Cardiac muscle cell (in vitro differentiated cells and primary cell): ENCODE results near the gene CR2. TPM values are rescaled to one million over a fixed set of nuclear protein-coding genes. Genes with fewer than 3 reads are reported as not detected.

Experiments used
- DNase-seq, 2 donors: peaks; one replicate each; pipeline versions ENCODE4 v3.0.0 to v3.0.0-alpha.2; 2010 to 2017; ENCODE audit warnings: low read depth in 1 of 2, low spot score in 1 of 2
- H3K27ac ChIP-seq: fragments of 200-600 bp; sonication (generic); 2 replicates; pipeline ENCODE4 v1.5.1; 2016
- H3K27me3 ChIP-seq: fragments of 200-600 bp; sonication (generic); 2 replicates; pipeline ENCODE4 v1.6.0; 2016; ENCODE audit warnings: control low read depth
- H3K36me3 ChIP-seq: fragments of 200-600 bp; sonication (generic); 2 replicates; pipeline ENCODE4 v1.5.1; 2016; ENCODE audit warnings: control low read depth
- H3K4me1 ChIP-seq: fragments of 200-600 bp; sonication (generic); 2 replicates; pipeline ENCODE4 v1.8.1; 2017; ENCODE audit warnings: low read depth, mild to moderate bottlenecking, mixed run types
- H3K4me3 ChIP-seq: fragments of 200-600 bp; sonication (generic); 2 replicates; pipeline ENCODE4 v1.5.1; 2016; ENCODE audit warnings: mild to moderate bottlenecking
- H3K9me3 ChIP-seq: fragments of 200-600 bp; sonication (generic); 2 replicates; pipeline ENCODE4 v1.5.1; 2017; ENCODE audit warnings: low read depth, mild to moderate bottlenecking, control low read depth
- CTCF ChIP-seq: IDR thresholded peaks from 2 replicates; pipeline ENCODE4 v1.5.1; 2012; ENCODE audit warnings: low read depth, mild to moderate bottlenecking, low read length
- polyA plus RNA-seq: library from polyadenylated mRNA; unstranded; fragments of >200 nt; fragmentation: Nextera tagmentation; extraction: Ambion mirVana; gene quantifications from 2 replicates; pipeline ENCODE4 v1.2.1, GENCODE V29; 2016
- total RNA-seq: library from RNA; depleted of rRNA; stranded (reverse); fragments of >200 nt; gene quantifications from 2 replicates; pipeline ENCODE4 v1.2.3, GENCODE V29; 2016

Gene CR2
- total and polyA plus RNA-seq, 2 experiments from 2014 or later, result not detected

DNA sequence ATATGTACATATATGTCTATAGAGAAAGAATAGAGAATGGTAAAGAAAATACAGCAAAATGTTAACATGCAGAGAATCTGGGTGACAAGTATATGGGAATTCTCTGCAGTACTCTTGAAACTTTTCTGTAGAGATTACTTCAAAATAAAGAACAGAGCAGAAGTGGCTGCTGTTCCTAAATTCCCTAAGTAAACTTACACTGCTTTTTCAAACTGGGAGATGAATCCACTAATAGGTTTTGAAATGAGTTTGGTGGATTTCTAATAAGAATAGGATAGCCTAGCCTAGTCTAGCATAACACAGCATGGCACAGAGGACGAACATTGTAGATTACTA is 450 bp upstream of the CR2 start:
- Histone ChIP-seq H3K4me1 (no peaks in the 10 kb centered on the region), H3K36me3 (no peaks in the 10 kb centered on the region), H3K27ac (no peak overlapping the region), H3K9me3 (no peaks in the 10 kb centered on the region), H3K27me3 (peaks cover 98% of the 10 kb centered on the region), H3K4me3 (no peak overlapping the region)
- DNase-seq, result no peak
- TF ChIP-seq CTCF, result no peak

DNA sequence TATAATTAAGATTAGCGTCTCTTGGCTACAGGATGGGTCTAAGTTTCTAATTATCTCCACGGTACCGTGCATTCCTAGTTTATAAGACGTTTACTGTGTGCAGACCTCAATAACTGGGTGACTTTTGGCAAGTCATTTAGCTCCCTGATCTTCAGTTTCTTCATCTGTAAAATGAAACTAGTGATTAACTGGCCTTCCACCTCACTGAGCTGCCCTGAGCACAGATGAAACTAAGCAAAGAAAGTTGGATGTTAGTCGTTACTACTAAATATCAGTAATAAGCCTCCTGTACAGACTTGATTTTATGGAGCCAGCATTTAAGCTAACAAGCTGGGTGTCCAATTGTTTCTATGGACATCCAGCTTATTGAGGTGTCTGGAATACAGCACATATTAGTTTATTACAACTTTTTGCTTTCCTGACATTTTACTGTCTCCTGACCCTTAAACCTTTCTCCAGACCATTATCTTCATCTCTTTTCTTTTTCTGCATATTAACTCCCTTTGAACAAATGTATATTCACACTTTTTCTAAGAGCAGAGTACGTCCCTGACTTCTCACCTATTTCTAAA is 1.1 kb downstream of the CR2 start:
- H3K4me1 ChIP-seq, result no peaks in the 10 kb centered on the region
- peaks cover 88% of the 10 kb centered on the region for H3K27me3 ChIP-seq
- peak overlapping the region; percentile 31 for H3K4me3 ChIP-seq
- H3K27ac ChIP-seq, result no peak overlapping the region
- no peaks in the 10 kb centered on the region for H3K9me3 ChIP-seq
- no peak for TF ChIP-seq CTCF
- H3K36me3 ChIP-seq, result no peaks in the 10 kb centered on the region
- DNase-seq, result no peak

DNA sequence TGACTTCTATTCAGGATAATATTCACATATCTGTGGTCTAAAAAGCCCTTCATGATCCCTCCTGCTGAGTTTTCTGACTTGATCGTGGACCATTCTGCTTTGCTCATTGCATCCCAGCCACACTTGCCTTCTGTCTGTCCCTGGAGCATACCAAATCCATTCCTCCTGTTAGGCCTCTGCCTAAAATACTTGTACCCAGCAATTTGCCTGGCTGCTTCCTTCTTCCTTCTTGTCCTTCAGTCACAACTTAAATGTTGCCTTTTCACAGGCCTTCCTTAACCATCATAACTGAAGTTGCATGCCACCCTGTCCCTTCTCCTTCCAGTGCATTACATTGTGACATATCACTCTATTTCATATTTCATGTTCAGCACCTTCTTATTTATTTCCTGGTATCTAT is 4.3 kb downstream of the CR2 start:
- no peak overlapping the region for H3K27ac ChIP-seq
- H3K27me3 ChIP-seq, result peaks cover 65% of the 10 kb centered on the region
- no peak for DNase-seq
- no peak overlapping the region for H3K4me3 ChIP-seq
- no peak for TF ChIP-seq CTCF
- no peaks in the 10 kb centered on the region for H3K36me3 ChIP-seq
- no peaks in the 10 kb centered on the region for H3K4me1 ChIP-seq
- no peaks in the 10 kb centered on the region for H3K9me3 ChIP-seq

- Histone ChIP-seq H3K4me1 (no peaks in the 10 kb centered on the region), H3K27me3 (peaks cover 64% of the 10 kb centered on the region), H3K4me3 (no peak overlapping the region), H3K27ac (no peak overlapping the region), H3K36me3 (no peaks in the 10 kb centered on the region), H3K9me3 (no peaks in the 10 kb centered on the region)
- DNase-seq, result no peak
- TF ChIP-seq CTCF, result no peak
Observed at GRCh38 chr1:207459008-207459407, 4.9 kb downstream of the CR2 start.

DNA sequence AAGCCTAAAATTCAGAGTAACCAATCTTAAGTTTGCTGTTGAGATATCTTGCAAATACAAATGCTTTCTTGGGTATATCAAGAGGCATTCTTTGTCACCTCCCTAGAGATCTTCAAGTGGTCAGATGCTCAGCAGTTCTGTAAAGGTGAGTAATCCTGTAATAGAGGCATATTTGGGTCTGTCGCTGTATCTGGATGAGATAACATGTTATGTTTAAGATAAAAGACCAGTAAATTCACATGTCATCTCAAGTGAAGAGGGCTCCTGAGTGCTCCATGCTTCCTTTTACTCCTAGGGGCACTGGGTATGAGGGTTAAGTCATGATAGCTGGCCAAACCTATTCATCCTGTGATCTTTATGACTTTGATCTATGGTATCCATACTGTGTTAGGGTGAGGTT is 7.5 kb downstream of the CR2 start:
- Histone ChIP-seq H3K36me3 (no peaks in the 10 kb centered on the region), H3K4me3 (no peak overlapping the region), H3K27ac (no peak overlapping the region), H3K27me3 (peaks cover 59% of the 10 kb centered on the region), H3K4me1 (no peaks in the 10 kb centered on the region), H3K9me3 (no peaks in the 10 kb centered on the region)
- TF ChIP-seq CTCF, result no peak
- no peak for DNase-seq

DNA sequence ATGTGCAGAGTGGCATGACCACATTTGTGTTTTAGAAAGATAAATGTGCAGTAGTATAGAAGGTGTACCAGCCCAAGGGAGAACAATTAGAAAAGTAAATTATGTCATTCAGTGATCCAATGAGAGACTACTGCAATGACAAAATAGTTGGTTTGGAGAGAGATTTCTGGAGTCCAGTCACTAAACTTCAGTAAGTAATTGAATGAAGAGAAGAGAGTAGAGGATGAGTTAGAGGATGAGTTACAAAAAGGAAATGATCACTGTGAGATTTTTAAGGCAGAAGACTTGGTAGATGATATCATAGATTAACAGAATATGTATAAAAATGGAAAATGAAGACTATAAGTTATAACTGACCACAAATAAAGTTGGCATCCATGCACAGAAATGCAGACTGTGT is 8.4 kb downstream of the CR2 start:
- no peaks in the 10 kb centered on the region for H3K9me3 ChIP-seq
- H3K4me3 ChIP-seq, result no peak overlapping the region
- no peak overlapping the region for H3K27ac ChIP-seq
- no peaks in the 10 kb centered on the region for H3K36me3 ChIP-seq
- DNase-seq, result no peak
- peaks cover 57% of the 10 kb centered on the region for H3K27me3 ChIP-seq
- no peak for TF ChIP-seq CTCF
- H3K4me1 ChIP-seq, result no peaks in the 10 kb centered on the region
